WERI-Rb-1 (cell line): ENCODE results near the gene FLT3LG.

Source experiments
- DNase-seq: peaks from one replicate; pipeline ENCODE4 v3.0.0-alpha.2; 2020
- H3K27ac ChIP-seq: fragments of 250-450 bp; sonication (Bioruptor Pico); 2 replicates; pipeline ENCODE4 v1.5.1; 2020; ENCODE audit warnings: mild to moderate bottlenecking, moderate library complexity
- H3K27me3 ChIP-seq: fragments of 250-450 bp; sonication (Bioruptor Pico); 2 replicates; pipeline ENCODE4 v1.5.1; 2021; ENCODE audit warnings: mild to moderate bottlenecking, low read depth, moderate library complexity; ENCODE audit not compliant: insufficient read depth, severe bottlenecking
- H3K36me3 ChIP-seq: fragments of 250-450 bp; sonication (Bioruptor Pico); 2 replicates; pipeline ENCODE4 v1.5.1; 2020; ENCODE audit warnings: mild to moderate bottlenecking, moderate library complexity
- H3K4me3 ChIP-seq: 2 replicates; pipeline ENCODE4 v1.5.1; 2011; ENCODE audit warnings: low read depth, mild to moderate bottlenecking, control low read depth, low read length
- H3K9me3 ChIP-seq: fragments of 250-450 bp; sonication (Bioruptor Pico); 2 replicates; pipeline ENCODE4 v1.5.1; 2021; ENCODE audit warnings: mild to moderate bottlenecking, moderate library complexity; ENCODE audit not compliant: severe bottlenecking
- TF ChIP-seq, protein P1 (sequence below): IDR thresholded peaks from 2 replicates; pipeline ENCODE4 v1.5.1; 2011; ENCODE audit warnings: low read depth, mild to moderate bottlenecking, control low read depth, inconsistent platforms, low read length

FLT3LG gene, protein sequence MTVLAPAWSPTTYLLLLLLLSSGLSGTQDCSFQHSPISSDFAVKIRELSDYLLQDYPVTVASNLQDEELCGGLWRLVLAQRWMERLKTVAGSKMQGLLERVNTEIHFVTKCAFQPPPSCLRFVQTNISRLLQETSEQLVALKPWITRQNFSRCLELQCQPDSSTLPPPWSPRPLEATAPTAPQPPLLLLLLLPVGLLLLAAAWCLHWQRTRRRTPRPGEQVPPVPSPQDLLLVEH

GRCh38 chr19:49473868-49474541 is at the start of gene FLT3LG:
TSS of gene FLT3LG (plus strand) at chr19:49474215. CDS start at chr19:49474640, 425 bp downstream.
- Histone ChIP-seq H3K27ac (no peak within 1 kb of the TSS; the same call in 1 of the 2 replicates), H3K27me3 (no peaks in the 10 kb centered on the region), H3K4me3 (peak within 1 kb of the TSS; percentile 49), H3K9me3 (no peaks in the 10 kb centered on the region), H3K36me3 (peaks cover 4% of the 10 kb centered on the region)
- TF ChIP-seq, protein P1, sequence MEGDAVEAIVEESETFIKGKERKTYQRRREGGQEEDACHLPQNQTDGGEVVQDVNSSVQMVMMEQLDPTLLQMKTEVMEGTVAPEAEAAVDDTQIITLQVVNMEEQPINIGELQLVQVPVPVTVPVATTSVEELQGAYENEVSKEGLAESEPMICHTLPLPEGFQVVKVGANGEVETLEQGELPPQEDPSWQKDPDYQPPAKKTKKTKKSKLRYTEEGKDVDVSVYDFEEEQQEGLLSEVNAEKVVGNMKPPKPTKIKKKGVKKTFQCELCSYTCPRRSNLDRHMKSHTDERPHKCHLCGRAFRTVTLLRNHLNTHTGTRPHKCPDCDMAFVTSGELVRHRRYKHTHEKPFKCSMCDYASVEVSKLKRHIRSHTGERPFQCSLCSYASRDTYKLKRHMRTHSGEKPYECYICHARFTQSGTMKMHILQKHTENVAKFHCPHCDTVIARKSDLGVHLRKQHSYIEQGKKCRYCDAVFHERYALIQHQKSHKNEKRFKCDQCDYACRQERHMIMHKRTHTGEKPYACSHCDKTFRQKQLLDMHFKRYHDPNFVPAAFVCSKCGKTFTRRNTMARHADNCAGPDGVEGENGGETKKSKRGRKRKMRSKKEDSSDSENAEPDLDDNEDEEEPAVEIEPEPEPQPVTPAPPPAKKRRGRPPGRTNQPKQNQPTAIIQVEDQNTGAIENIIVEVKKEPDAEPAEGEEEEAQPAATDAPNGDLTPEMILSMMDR: peak; percentile 90
- peak; percentile 59 for DNase-seq

DNA sequence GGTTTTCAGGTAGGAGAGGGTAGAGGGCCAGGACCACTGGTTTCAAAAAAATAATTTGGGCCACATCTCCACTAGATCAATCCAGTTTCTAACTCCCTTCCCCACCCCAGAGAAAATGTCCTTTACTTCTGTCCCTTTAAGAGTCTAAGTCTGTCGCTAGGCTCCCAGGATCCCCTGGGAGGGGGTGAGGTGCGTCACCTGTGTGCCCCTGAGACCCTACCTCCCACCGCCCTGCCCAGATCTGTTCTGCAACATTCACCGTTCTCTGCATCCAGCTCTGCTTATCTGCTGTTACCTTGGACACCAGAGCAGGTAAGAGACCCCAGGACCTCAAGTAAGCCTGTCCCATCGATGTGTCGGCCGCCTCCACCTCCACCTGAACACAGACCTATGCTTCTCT is 48.8 kb upstream of the FLT3LG start, which contains the start of gene GFY:
Gene GFY (plus strand): TSS at position 211 of the 400 bp plus-strand sequence. CDS start 1,043 bp downstream, outside the sequence.
- no peak for DNase-seq
- Histone ChIP-seq H3K27ac (peak within 1 kb of the TSS; percentile 43), H3K36me3 (peaks cover 10% of the 10 kb centered on the region), H3K9me3 (no peaks in the 10 kb centered on the region), H3K4me3 (peak within 1 kb of the TSS; percentile 39), H3K27me3 (no peaks in the 10 kb centered on the region)
- TF ChIP-seq, protein P1: no peak

DNA sequence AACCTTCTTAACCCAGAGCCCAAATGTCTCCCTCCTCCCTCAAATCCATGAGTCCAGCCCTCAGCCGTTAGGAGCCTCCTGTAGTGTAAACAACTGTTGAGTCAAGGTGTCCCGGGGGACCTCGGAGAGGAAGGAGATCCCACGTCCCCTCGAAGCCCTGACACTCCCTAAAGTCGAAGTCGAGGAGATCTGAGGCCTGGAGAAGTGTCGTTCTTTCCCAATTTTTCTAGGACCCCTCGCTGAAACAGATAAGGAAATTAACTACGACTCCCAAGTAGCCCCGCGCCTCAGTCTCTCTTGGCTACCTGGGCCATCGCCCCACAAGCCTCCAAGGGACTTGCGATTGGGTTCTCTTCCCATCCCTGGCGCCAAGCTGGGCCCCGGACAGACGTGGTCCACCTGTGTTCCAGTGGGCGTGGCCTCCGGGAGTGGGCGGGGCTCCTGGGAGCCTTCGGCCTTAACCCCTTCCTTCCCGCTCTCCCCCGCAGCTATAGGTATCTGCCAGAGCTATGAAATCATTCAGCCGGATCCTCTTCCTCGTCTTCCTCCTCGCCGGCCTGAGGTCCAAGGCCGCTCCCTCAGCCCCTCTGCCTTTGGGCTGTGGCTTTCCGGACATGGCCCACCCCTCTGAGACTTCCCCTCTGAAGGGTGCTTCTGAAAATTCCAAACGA is 48.0 kb upstream of the FLT3LG start:
- Histone ChIP-seq H3K9me3 (no peaks in the 10 kb centered on the region), H3K27ac (peak overlapping the region; percentile 43), H3K4me3 (peak overlapping the region; percentile 39), H3K27me3 (no peaks in the 10 kb centered on the region), H3K36me3 (peaks cover 18% of the 10 kb centered on the region)
- TF ChIP-seq, protein P1: no peak
- DNase-seq: peak; percentile 88

DNA sequence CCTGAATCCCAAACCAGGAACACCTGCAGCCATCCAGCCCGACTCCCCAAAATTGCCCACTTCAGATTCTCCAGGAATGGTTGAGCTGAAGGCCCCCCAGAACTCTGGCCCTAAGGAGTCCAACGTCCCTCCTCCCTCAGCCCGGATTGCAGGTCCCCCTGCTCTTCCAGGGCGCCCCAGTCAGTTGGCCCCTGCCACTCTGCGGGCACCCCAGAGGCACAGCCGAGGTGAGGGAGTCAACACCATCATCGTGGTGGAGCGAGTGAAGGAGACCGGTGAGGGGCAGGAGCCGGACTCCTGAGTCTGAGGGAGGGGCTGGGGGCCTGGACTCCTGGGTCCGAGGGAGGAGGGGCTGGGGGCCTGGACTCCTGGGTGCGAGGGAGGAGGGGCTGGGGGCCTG is 46.7 kb upstream of the FLT3LG start:
- peak overlapping the region; percentile 14; the same call in 1 of the 2 replicates for H3K27ac ChIP-seq
- 0 out of 2 replicates have a peak overlapping the region, but pooled peaks have one; percentile 62 for H3K4me3 ChIP-seq
- H3K27me3 ChIP-seq: no peaks in the 10 kb centered on the region
- TF ChIP-seq, protein P1: no peak
- DNase-seq: no peak
- H3K36me3 ChIP-seq: peaks cover 31% of the 10 kb centered on the region
- H3K9me3 ChIP-seq: no peaks in the 10 kb centered on the region

GRCh38 chr19:49427855-49428546 is 46.0 kb upstream of the FLT3LG start:
- Histone ChIP-seq H3K4me3 (peak overlapping the region; percentile 62), H3K27me3 (no peaks in the 10 kb centered on the region), H3K27ac (peak overlapping the region; percentile 90), H3K9me3 (no peaks in the 10 kb centered on the region), H3K36me3 (peaks cover 38% of the 10 kb centered on the region)
- TF ChIP-seq, protein P1: no peak
- DNase-seq: peak; percentile 85
